Hepatocyte (in vitro differentiated cells): ENCODE results near the gene AUTS2.

Experiments used
- EZH2phosphoT487 ChIP-seq: fragments of 200-600 bp; sonication (generic); IDR thresholded peaks from one replicate; pipeline ENCODE4 v1.6.1; 2018; ENCODE audit warnings: antibody characterized with exemption, mild to moderate bottlenecking, low read depth, moderate library complexity; ENCODE audit not compliant: unreplicated experiment, severe bottlenecking
- TF ChIP-seq, protein P1 (sequence below): fragments of 200-600 bp; sonication (generic); IDR thresholded peaks from 2 replicates; pipeline ENCODE4 v1.5.1; 2016; ENCODE audit warnings: antibody characterized with exemption, mild to moderate bottlenecking; ENCODE audit not compliant: poor library complexity

- TF ChIP-seq, protein P1, sequence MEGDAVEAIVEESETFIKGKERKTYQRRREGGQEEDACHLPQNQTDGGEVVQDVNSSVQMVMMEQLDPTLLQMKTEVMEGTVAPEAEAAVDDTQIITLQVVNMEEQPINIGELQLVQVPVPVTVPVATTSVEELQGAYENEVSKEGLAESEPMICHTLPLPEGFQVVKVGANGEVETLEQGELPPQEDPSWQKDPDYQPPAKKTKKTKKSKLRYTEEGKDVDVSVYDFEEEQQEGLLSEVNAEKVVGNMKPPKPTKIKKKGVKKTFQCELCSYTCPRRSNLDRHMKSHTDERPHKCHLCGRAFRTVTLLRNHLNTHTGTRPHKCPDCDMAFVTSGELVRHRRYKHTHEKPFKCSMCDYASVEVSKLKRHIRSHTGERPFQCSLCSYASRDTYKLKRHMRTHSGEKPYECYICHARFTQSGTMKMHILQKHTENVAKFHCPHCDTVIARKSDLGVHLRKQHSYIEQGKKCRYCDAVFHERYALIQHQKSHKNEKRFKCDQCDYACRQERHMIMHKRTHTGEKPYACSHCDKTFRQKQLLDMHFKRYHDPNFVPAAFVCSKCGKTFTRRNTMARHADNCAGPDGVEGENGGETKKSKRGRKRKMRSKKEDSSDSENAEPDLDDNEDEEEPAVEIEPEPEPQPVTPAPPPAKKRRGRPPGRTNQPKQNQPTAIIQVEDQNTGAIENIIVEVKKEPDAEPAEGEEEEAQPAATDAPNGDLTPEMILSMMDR: no peak
- TF ChIP-seq EZH2phosphoT487: no peak
Observed at GRCh38 chr7:70579397-70580097, 981.3 kb downstream of the AUTS2 start.
